Measurements from ENCODE around the gene TMEM198. TPM values are rescaled to one million over a fixed set of nuclear protein-coding genes. Genes with fewer than 3 reads are reported as not detected.
A peak's percentile ranks its signal among the peaks of the same experiment; 100 is the strongest.

The TMEM198 gene
- total and polyA plus RNA-seq, 9 of the 15 experiments (the other 6 are each of a cell fraction or from before 2014, with no cell fraction given): 0.03 to 3.8 (median 1.0) TPM

DNA sequence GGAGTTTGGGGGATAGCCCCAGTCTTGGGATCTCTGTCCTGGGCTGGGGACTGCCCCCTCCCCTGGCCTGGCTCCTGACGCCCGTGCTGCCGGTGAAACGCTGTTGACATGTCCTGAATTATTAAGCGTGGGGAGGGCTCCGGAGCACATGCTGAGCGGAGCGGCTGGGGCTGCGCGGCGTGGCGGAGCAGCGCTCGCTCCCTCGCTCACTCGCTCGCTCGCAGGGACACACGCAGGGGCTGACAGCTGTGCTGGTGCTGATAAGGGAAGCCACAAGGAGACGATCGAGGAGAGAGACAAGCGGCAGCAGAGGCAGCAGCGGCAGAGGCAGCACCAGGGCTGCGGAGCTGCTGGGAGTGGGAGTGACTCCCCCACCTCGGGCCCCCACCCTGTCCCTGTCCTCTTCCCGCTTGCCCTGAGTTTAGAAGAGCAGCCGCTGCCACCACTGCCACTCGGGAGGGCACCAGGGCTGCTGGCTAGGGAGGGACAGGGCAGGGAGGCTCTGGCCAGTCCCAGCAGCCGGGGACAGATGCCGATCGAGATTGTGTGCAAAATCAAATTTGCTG lies 29.5 kb upstream of the TMEM198 start, which contains the start of gene ASIC4 (continued):
- TF ChIP-seq HBP1 (CRISPR knock-in tag; IDR thresholded peaks at IDR 0.05) (no peak), ZNF77 (CRISPR knock-in tag; IDR thresholded peaks at IDR 0.05) (no peak), EP300 (IDR thresholded peaks at IDR 0.05; ENCODE audit: low read length) (peak; percentile 88), SMARCA5 (IDR thresholded peaks at IDR 0.05) (no peak), ATF1 (CRISPR knock-in tag; IDR thresholded peaks at IDR 0.05) (no peak), ATF1 (tag; IDR thresholded peaks at IDR 0.05) (peak; percentile 86), FOXO4 (CRISPR knock-in tag; IDR thresholded peaks at IDR 0.05) (no peak), NFYB (IDR thresholded peaks at IDR 0.05; ENCODE audit: extremely low read depth, insufficient read length) (no peak), TGIF2 (CRISPR knock-in tag; IDR thresholded peaks at IDR 0.05) (no peak), ARID1B (IDR thresholded peaks at IDR 0.05) (peak; percentile 98), POLR2AphosphoS2 (IDR thresholded peaks at IDR 0.05; ENCODE audit: low read length) (peak; percentile 36; the same call in 1 of the 2 replicates), ZKSCAN1 (IDR thresholded peaks at IDR 0.05; ENCODE audit: low read depth, low read length) (peak; percentile 38; the same call in 1 of the 2 replicates), ARNT (IDR thresholded peaks at IDR 0.05) (peak in 1 of 2 experiments; percentile 35; a peak in 1 of 4 replicates), NR1H2 (CRISPR knock-in tag; IDR thresholded peaks at IDR 0.05) (no peak), UBTF (IDR thresholded peaks at IDR 0.05; ENCODE audit: borderline replicate concordance in 1 of 2, low read depth in 2 of 2, low read length in 2 of 2) (peak; percentile 49 to 91; a peak in 3 of 4 replicates), SAP30 (IDR thresholded peaks at IDR 0.05; ENCODE audit: borderline replicate concordance, insufficient read depth, low read depth, low read length, poor library complexity, severe bottlenecking) (peak; percentile 12), MECOM (CRISPR knock-in tag; IDR thresholded peaks at IDR 0.05) (no peak), TAF1 (IDR thresholded peaks at IDR 0.05; ENCODE audit: control insufficient read depth, extremely low read depth, insufficient read depth, low read length, severe bottlenecking) (peak; percentile 55), PRPF4 (IDR thresholded peaks at IDR 0.05; ENCODE audit: insufficient read depth, low read depth, low read length, poor library complexity, severe bottlenecking) (no peak), TEAD1 (CRISPR knock-in tag; IDR thresholded peaks at IDR 0.05) (peak; percentile 41 to 64; a peak in 2 of 4 replicates), RBFOX2 (IDR thresholded peaks at IDR 0.05; ENCODE audit: low read depth, low read length) (peak; percentile 75)
- TF ChIP-seq, protein P1, sequence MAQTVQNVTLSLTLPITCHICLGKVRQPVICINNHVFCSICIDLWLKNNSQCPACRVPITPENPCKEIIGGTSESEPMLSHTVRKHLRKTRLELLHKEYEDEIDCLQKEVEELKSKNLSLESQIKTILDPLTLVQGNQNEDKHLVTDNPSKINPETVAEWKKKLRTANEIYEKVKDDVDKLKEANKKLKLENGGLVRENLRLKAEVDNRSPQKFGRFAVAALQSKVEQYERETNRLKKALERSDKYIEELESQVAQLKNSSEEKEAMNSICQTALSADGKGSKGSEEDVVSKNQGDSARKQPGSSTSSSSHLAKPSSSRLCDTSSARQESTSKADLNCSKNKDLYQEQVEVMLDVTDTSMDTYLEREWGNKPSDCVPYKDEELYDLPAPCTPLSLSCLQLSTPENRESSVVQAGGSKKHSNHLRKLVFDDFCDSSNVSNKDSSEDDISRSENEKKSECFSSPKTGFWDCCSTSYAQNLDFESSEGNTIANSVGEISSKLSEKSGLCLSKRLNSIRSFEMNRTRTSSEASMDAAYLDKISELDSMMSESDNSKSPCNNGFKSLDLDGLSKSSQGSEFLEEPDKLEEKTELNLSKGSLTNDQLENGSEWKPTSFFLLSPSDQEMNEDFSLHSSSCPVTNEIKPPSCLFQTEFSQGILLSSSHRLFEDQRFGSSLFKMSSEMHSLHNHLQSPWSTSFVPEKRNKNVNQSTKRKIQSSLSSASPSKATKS (CRISPR knock-in tag; IDR thresholded peaks at IDR 0.05): no peak

Data from K562 (cell line).